Heart left ventricle (tissue), 13 donors: ENCODE measurements around the gene TMEM170B.

Experiments used
- CTCF ChIP-seq, 12 donors: fragments of 200-600 bp; sonication (generic) in 4 of 12; IDR thresholded peaks; one replicate each; pipeline versions ENCODE4 v1.5.0 to v1.8.0; 2018 to 2022; ENCODE audit warnings: antibody characterized with exemption in 12 of 12, mild to moderate bottlenecking in 5 of 12
- POLR2A ChIP-seq, 2 donors: fragments of 450-650 bp; IDR thresholded peaks; one replicate each; pipeline ENCODE4 v1.6.1; 2017; ENCODE audit warnings: antibody characterized with exemption in 2 of 2, mild to moderate bottlenecking in 2 of 2, moderate library complexity in 2 of 2
- donor health status: ischemic (EF 13 %, LVEDD 7.1; RV severe dilation, severe dysfunction).
- donor health status: DM: no; HTN: yes; CAD: no.
- donor health status: DM: no; HTN: no; CAD: no.
- donor health status: ischemic (EF 25% LVEDD 6.9; RV normal size, moderate dysfunction).
- donor health status: ischemic (EF 25% LVEDD 5.7; RV mildly dilated, moderate dysfunction).
- donor health status: ischemic (EF 35%, LVEDD 5.7; RV mildly dilated, moderate dysfunction).
- donor health status: nonischemic (EF 11% LVEDD 7.7; RV severe dilation, severe dysfunction).
- donor health status: DM: yes; HTN: yes; CAD: no.
- donor health status: PGD.
- donor health status: ischemic (EF 29% LVEDD 5.4; RV normal size, mild dysfunction).
- donor health status: nonischemic (EF 23%, LVEDD 6.1; RV moderate dilation, normal function).

GRCh38 chr6:11604215-11604614, 66.7 kb downstream of the TMEM170B start:
- TF ChIP-seq CTCF (IDR thresholded peaks at IDR 0.05): no peak
- no peak for TF ChIP-seq POLR2A (IDR thresholded peaks at IDR 0.05)
